Measurements from ENCODE around the gene ADAM19. TPM values are rescaled to one million over a fixed set of nuclear protein-coding genes. Genes with fewer than 3 reads are reported as not detected.

Gene ADAM19
- total and polyA plus RNA-seq, 2 of the 4 experiments (the other 2 are of a cell fraction) = 35.5 to 49.2 TPM

- no peaks in the 10 kb centered on the region for H3K9me3 ChIP-seq (ENCODE audit: control insufficient read depth, insufficient read depth, low read length)
- H3K4me2 ChIP-seq (ENCODE audit: low read depth, low read length) = no peak overlapping the region
- no peak for DNase-seq
- no peak overlapping the region for H3K4ac ChIP-seq (ENCODE audit: low read depth, low read length)
- no peak overlapping the region for H3K4me3 ChIP-seq (ENCODE audit: insufficient read depth, low read depth, low read length)
- TF ChIP-seq MAZ (IDR thresholded peaks at IDR 0.05; ENCODE audit: borderline replicate concordance, low read depth, low read length) (no peak), ELK1 (IDR thresholded peaks at IDR 0.05; ENCODE audit: borderline replicate concordance, low read depth, low read length) (no peak), MXI1 (IDR thresholded peaks at IDR 0.05; ENCODE audit: borderline replicate concordance, low read depth, low read length) (no peak), USF2 (IDR thresholded peaks at IDR 0.05; ENCODE audit: low read depth, low read length) (no peak), FOS (IDR thresholded peaks at IDR 0.05; ENCODE audit: low read depth, low read length) (no peak), RAD21 (IDR thresholded peaks at IDR 0.05; ENCODE audit: low read length) (no peak), CEBPB (IDR thresholded peaks at IDR 0.05; ENCODE audit: low read depth, low read length) (no peak), RFX5 (IDR thresholded peaks at IDR 0.05; ENCODE audit: low read depth, low read length) (no peak), SMC3 (IDR thresholded peaks at IDR 0.05; ENCODE audit: low read depth, low read length) (no peak)
- H3K79me1 ChIP-seq (ENCODE audit: low read depth in 1 of 2, low read length in 2 of 2) = no peaks in the 10 kb centered on the region
- no peak overlapping the region for H2BK5ac ChIP-seq (ENCODE audit: low read depth, low read length, poor library complexity, severe bottlenecking)
- no peak overlapping the region for H3K27ac ChIP-seq (ENCODE audit: insufficient read depth, low read length)
- no peak overlapping the region for H3K14ac ChIP-seq (replicated peaks; ENCODE audit: low read depth, low read length)
- BruUV-seq (replicated peaks) = no TSS peak
- no peak overlapping the region for H4K91ac ChIP-seq (ENCODE audit: insufficient read depth, low read depth, low read length)
- H3K27me3 ChIP-seq (ENCODE audit: control insufficient read depth, insufficient read depth, low read length) = no peaks in the 10 kb centered on the region
- H4K8ac ChIP-seq (ENCODE audit: low read depth in 2 of 2, low read length in 2 of 2) = no peak overlapping the region
- H2AK5ac ChIP-seq (ENCODE audit: low read depth, low read length) = no peak overlapping the region
- ChIA-PET CTCF (no interaction called here), POLR2A (ENCODE audit: unreplicated experiment) (no interaction called here)
- H3K4me1 ChIP-seq (ENCODE audit: control insufficient read depth, insufficient read depth, low read length) = peaks cover 7% of the 10 kb centered on the region
- peaks cover 13% of the 10 kb centered on the region; the same call in 1 of the 2 replicates for H3K9me1 ChIP-seq (ENCODE audit: insufficient read depth, low read length)
- H2AFZ ChIP-seq (replicated peaks; ENCODE audit: low read length, poor library complexity) = no peak overlapping the region
- no CpG with 5 or more reads among the region's 3 CpGs for WGBS, 2 experiments (ENCODE audit: extremely low coverage in 2 of 2, insufficient read length in 1 of 2)
- dilution Hi-C loops (cut with HindIII; ENCODE audit: low sequenced_read_pairs, unreplicated experiment) (no loop called here), in situ Hi-C loops (cut with MboI; ENCODE audit: low sequenced_read_pairs) (no loop called here), intact Hi-C loops (cut with micrococcal nuclease) (no loop called here)
- no peak overlapping the region for H2BK15ac ChIP-seq (ENCODE audit: low read depth, low read length)
- H3K9ac ChIP-seq (ENCODE audit: low read depth, low read length) = no peak overlapping the region
- no peaks in the 10 kb centered on the region for H3K36me3 ChIP-seq (ENCODE audit: control insufficient read depth, insufficient read depth, low read length)
- H2BK120ac ChIP-seq (ENCODE audit: low read depth, low read length) = 0 out of 2 replicates have a peak overlapping the region, but pooled peaks have one; percentile 52
- H4K5ac ChIP-seq (ENCODE audit: low read depth, low read length) = no peak overlapping the region
- no peak overlapping the region for H3K56ac ChIP-seq (ENCODE audit: extremely low read depth, insufficient read depth, low read length)
- no peak overlapping the region for H2AK9ac ChIP-seq (replicated peaks; ENCODE audit: low read depth, low read length, poor library complexity)
- H4K20me1 ChIP-seq (ENCODE audit: insufficient read depth, low read length) = no peaks in the 10 kb centered on the region
- H3K23ac ChIP-seq (ENCODE audit: low read depth, low read length) = no peak overlapping the region
- H3K18ac ChIP-seq (ENCODE audit: low read depth, low read length) = no peak overlapping the region
- no peak for ATAC-seq (ENCODE audit: low read depth)
- H2BK20ac ChIP-seq (ENCODE audit: low read depth, low read length) = no peak overlapping the region
Measured at GRCh38 chr5:157599565-157599964, 24.0 kb upstream of the ADAM19 start.
